Natural killer cell (primary cell): ENCODE results near the gene CFAP77. TPM values are rescaled to one million over a fixed set of nuclear protein-coding genes. Genes with fewer than 3 reads are reported as not detected.

Experiments
- ATAC-seq, 3 donors: fragments of 150-1000 bp in 2 of 3; fragments of 200-7000 bp in 1 of 3; cut with Tn5 transposase; 1 replicate in 1 of 3; 2 replicates in 2 of 3; pipeline ENCODE4 v1.10.0; 2021; ENCODE audit warnings: mild to moderate bottlenecking in 2 of 3, moderate library complexity in 2 of 3
- DNase-seq, 2 donors: peaks; one replicate each; pipeline versions ENCODE4 v3.0.0 to v3.0.0-alpha.2; 2013 to 2021; ENCODE audit warnings: mixed read lengths in 1 of 2
- H3K27ac ChIP-seq: one replicate; pipeline ENCODE4 v1.5.1; 2013; ENCODE audit warnings: mild to moderate bottlenecking, low read length
- H3K27me3 ChIP-seq: one replicate; pipeline ENCODE4 v1.6.1; 2013; ENCODE audit warnings: low read length; ENCODE audit not compliant: control insufficient read depth, insufficient read depth
- H3K36me3 ChIP-seq: one replicate; pipeline ENCODE4 v1.6.1; 2013; ENCODE audit warnings: low read length; ENCODE audit not compliant: control insufficient read depth, insufficient read depth
- H3K4me1 ChIP-seq: one replicate; pipeline ENCODE4 v1.6.1; 2013; ENCODE audit warnings: low read length; ENCODE audit not compliant: control insufficient read depth, insufficient read depth
- H3K4me3 ChIP-seq: one replicate; pipeline ENCODE4 v1.5.1; 2013; ENCODE audit warnings: low read length
- H3K9me3 ChIP-seq: one replicate; pipeline ENCODE4 v1.6.1; 2013; ENCODE audit warnings: low read length; ENCODE audit not compliant: control insufficient read depth, insufficient read depth
- H3K27ac Mint-ChIP-seq, 2 donors: one replicate each; pipeline ENCODE4 v1.8.0; 2022; ENCODE audit warnings: mild to moderate bottlenecking in 2 of 2, mixed read lengths in 2 of 2, moderate library complexity in 1 of 2
- H3K27me3 Mint-ChIP-seq, 2 donors: one replicate each; pipeline ENCODE4 v1.8.0; 2022; ENCODE audit warnings: low read depth in 2 of 2, mixed read lengths in 2 of 2
- H3K36me3 Mint-ChIP-seq: one replicate; pipeline ENCODE4 v1.8.0; 2022; ENCODE audit warnings: mixed read lengths
- H3K4me1 Mint-ChIP-seq, 2 donors: one replicate each; pipeline ENCODE4 v1.8.0; 2022; ENCODE audit warnings: mixed read lengths in 2 of 2
- H3K4me3 Mint-ChIP-seq: one replicate; pipeline ENCODE4 v1.8.0; 2022; ENCODE audit warnings: mild to moderate bottlenecking, moderate library complexity, mixed read lengths
- H3K9me3 Mint-ChIP-seq, 2 donors: one replicate each; pipeline ENCODE4 v1.8.0; 2022; ENCODE audit warnings: mixed read lengths in 2 of 2
- CTCF ChIP-seq: fragments of 200-600 bp; IDR thresholded peaks from one replicate; pipeline ENCODE4 v1.8.0; 2022; ENCODE audit warnings: antibody characterized with exemption
- WGBS: methylation state at CpG from one replicate; pipeline ENCODE4 v1.1.7; 2013; ENCODE audit warnings: missing lambda C conversion rate; ENCODE audit not compliant: insufficient coverage; 5-methylcytosine and 5-hydroxymethylcytosine counted together
- intact Hi-C: fragments of 100-400 bp; cut with micrococcal nuclease; formaldehyde crosslinking; loops from one replicate; pipeline ENCODE4 v1.14.2; 2022
- total RNA-seq, 4 donors: library from RNA; stranded (reverse); fragments of 120-200 nt in 1 of 4; gene quantifications; one replicate each; pipeline versions ENCODE4 v1.2.3 to v1.2.4, GENCODE V29; 2013 to 2022

CFAP77 gene
- total RNA-seq, 3 donors from 2014 or later (not counting 1 experiment from before 2014, with no cell fraction given), result not detected

GRCh38 chr9:132404228-132404881 is 5.7 kb upstream of the CFAP77 start:
- Mint-ChIP-seq H3K36me3 (peaks cover 14% of the 10 kb centered on the region), H3K27ac (peak overlapping the region; percentile 34 to 35), H3K27me3 (peaks cover 0 to 3% of the 10 kb centered on the region in 2 donors), H3K4me1 (peaks cover 43 to 46% of the 10 kb centered on the region in 2 donors), H3K4me3 (peak overlapping the region; percentile 47), H3K9me3 (no peaks in the 10 kb centered on the region)
- WGBS, result 14% methylated on average over 7 of the region's 9 CpGs
- no peak for ATAC-seq
- intact Hi-C loops, result loop anchor here (10.0 kb wide), 1 partner anchor 50 kb away; the partner anchor contains the start of gene SETX
- H3K36me3 ChIP-seq, result peaks cover 26% of the 10 kb centered on the region
- H3K27ac ChIP-seq, result no peak overlapping the region
- peaks cover 23% of the 10 kb centered on the region for H3K4me1 ChIP-seq
- peak in 1 of 2 donors; percentile 48 for DNase-seq
- no peak for TF ChIP-seq CTCF
- peaks cover 1% of the 10 kb centered on the region for H3K27me3 ChIP-seq
- no peak overlapping the region for H3K4me3 ChIP-seq
- no peaks in the 10 kb centered on the region for H3K9me3 ChIP-seq

GRCh38 chr9:132406554-132407122 is 3.4 kb upstream of the CFAP77 start, which contains the start of gene TTF1:
TTF1 (minus strand) TSS chr9:132406840; CDS start chr9:132402821, 4,019 bp downstream.
- ATAC-seq (peak; percentile 86 to 92 (median 91)), DNase-seq (peak; percentile 88 to 98)
- Histone ChIP-seq H3K27ac (peak within 1 kb of the TSS; percentile 9), H3K27me3 (peaks cover 18% of the 10 kb centered on the region), H3K9me3 (no peaks in the 10 kb centered on the region), H3K36me3 (peaks cover 8% of the 10 kb centered on the region), H3K4me1 (peaks cover 43% of the 10 kb centered on the region), H3K4me3 (peak within 1 kb of the TSS; percentile 56)
- intact Hi-C loops, result loop anchor here (5.0 to 10.0 kb wide), 2 partner anchors 52 to 496 kb away; partner anchors contain the start of gene SETX
- 1% methylated on average over 33 of the region's 33 CpGs for WGBS
- TF ChIP-seq CTCF, result no peak
- Mint-ChIP-seq H3K27ac (peak within 1 kb of the TSS; percentile 85 to 94), H3K4me1 (peaks cover 49 to 55% of the 10 kb centered on the region in 2 donors), H3K9me3 (no peaks in the 10 kb centered on the region), H3K27me3 (peaks cover 11 to 16% of the 10 kb centered on the region in 2 donors), H3K36me3 (peaks cover 11% of the 10 kb centered on the region), H3K4me3 (peak within 1 kb of the TSS; percentile 96)

DNA sequence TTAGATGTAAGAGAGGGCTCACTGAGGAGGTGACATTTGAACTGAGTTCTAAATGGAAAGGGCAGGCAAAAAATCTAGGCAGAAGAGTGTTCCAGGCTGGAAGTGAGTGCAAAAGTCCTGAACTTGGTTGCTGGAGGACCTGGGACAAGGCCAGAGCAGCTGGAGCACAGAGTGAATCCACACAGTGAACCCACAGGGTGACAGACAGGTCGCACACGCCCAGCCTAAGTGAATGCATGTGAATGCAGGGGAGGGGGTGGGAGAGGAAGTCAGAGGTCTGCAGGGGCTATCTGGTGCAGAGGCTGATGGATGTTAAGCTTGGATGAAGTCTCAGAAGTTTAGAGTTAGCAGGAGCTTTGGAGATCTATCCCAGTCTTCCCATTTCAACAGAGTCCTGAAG is 2.8 kb upstream of the CFAP77 start:
- H3K27me3 ChIP-seq, result peaks cover 22% of the 10 kb centered on the region
- H3K4me3 ChIP-seq, result no peak overlapping the region
- H3K27ac ChIP-seq, result peak overlapping the region; percentile 9
- H3K4me1 ChIP-seq, result peaks cover 46% of the 10 kb centered on the region
- TF ChIP-seq CTCF, result no peak
- Mint-ChIP-seq H3K4me3 (peak overlapping the region; percentile 96), H3K9me3 (no peaks in the 10 kb centered on the region), H3K27me3 (peaks cover 17 to 21% of the 10 kb centered on the region in 2 donors), H3K4me1 (peaks cover 43 to 50% of the 10 kb centered on the region in 2 donors), H3K27ac (peak overlapping the region; percentile 85 to 94), H3K36me3 (peaks cover 6% of the 10 kb centered on the region)
- intact Hi-C loops, result loop anchor here (5.0 to 10.0 kb wide), 2 partner anchors 52 to 495 kb away; partner anchors contain the start of gene SETX
- peaks cover 3% of the 10 kb centered on the region for H3K36me3 ChIP-seq
- no peaks in the 10 kb centered on the region for H3K9me3 ChIP-seq
- DNase-seq (no peak), ATAC-seq (no peak)
- 87% methylated on average over 2 of the region's 2 CpGs for WGBS
